ENCODE data around the gene ANKRD44. TPM values are rescaled to one million over a fixed set of nuclear protein-coding genes. Genes with fewer than 3 reads are reported as not detected.

ANKRD44 gene
- total RNA-seq, 1 donor = 29.2 TPM

DNA sequence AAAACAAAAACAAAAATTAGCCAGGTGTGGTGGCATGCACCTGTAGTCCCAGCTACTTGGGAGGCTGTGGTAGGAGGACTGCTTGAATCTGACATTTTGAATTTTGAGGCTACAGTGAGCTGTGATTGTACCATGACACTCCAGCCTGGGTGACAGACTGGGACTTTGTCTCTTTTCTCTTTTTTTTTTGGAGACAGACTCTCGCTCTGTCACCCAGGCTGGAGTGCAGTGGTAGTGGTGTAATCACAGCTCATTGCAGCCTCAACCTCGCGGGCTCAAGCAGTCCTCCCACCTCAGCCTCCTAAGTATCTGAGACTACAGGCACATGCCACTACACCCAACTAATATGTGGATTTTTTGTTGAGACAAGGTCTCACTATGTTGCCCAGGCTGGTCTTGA lies 35.6 kb downstream of the ANKRD44 start:
- H3K4me3 ChIP-seq (ENCODE audit: low read depth, low read length) = no peak overlapping the region
- TF ChIP-seq, protein P1, sequence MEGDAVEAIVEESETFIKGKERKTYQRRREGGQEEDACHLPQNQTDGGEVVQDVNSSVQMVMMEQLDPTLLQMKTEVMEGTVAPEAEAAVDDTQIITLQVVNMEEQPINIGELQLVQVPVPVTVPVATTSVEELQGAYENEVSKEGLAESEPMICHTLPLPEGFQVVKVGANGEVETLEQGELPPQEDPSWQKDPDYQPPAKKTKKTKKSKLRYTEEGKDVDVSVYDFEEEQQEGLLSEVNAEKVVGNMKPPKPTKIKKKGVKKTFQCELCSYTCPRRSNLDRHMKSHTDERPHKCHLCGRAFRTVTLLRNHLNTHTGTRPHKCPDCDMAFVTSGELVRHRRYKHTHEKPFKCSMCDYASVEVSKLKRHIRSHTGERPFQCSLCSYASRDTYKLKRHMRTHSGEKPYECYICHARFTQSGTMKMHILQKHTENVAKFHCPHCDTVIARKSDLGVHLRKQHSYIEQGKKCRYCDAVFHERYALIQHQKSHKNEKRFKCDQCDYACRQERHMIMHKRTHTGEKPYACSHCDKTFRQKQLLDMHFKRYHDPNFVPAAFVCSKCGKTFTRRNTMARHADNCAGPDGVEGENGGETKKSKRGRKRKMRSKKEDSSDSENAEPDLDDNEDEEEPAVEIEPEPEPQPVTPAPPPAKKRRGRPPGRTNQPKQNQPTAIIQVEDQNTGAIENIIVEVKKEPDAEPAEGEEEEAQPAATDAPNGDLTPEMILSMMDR (IDR thresholded peaks at IDR 0.05; ENCODE audit: insufficient read depth, low read length) = no peak
- no peak for DNase-seq (ENCODE audit: low read depth)

DNA sequence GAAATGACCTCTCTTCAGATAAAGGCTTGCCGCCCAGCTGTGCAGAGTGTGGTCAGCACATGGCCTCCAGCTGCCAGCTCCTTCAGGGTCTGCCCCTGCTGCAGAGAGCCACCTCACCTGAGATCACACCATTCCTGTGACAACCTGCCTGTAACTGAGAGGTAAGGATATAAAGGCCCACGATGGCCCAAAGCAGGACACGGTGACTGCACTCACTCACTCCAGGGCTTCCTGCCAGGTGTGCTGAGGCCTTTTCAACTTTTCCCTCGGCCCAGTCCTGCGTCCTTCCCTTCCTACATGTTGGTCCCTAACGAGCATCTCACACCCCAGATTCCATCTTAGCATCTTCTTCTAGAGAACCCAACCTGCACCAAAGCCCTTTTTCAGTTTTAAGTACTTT lies 36.2 kb downstream of the ANKRD44 start:
- TF ChIP-seq, protein P1 (IDR thresholded peaks at IDR 0.05; ENCODE audit: insufficient read depth, low read length) = no peak
- DNase-seq (ENCODE audit: low read depth) = no peak
- H3K4me3 ChIP-seq (ENCODE audit: low read depth, low read length) = no peak overlapping the region

GRCh38 chr2:197273485-197273884 lies 37.1 kb downstream of the ANKRD44 start:
- DNase-seq (ENCODE audit: low read depth) = no peak

DNA sequence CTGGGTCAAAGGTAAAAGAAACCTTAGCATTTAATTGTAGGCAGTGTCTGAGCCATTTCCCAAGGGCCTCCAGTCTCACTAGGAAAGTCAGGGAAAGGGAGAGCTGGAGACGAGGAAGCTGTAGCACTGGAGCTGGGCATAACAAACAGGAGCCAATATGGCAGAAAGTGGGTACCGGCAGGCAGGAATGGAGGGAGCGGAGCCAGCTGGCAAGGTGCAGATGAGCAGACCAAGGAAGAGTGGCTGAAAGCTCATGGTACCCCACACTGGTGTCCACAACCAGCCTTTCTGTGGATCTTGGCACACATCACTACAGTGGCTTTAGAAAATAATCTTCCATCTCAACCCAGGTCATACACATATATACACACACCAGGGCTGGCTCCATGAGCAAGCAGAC lies 40.0 kb downstream of the ANKRD44 start:
- no peak for DNase-seq (ENCODE audit: low read depth)
- no peak overlapping the region for H3K4me3 ChIP-seq (ENCODE audit: low read depth, low read length)
- TF ChIP-seq, protein P1 (IDR thresholded peaks at IDR 0.05; ENCODE audit: insufficient read depth, low read length) = no peak

More at GRCh38 chr2:197273485-197273884, 37.1 kb downstream of the ANKRD44 start:
- no peak overlapping the region for H3K4me3 ChIP-seq (ENCODE audit: low read depth, low read length)
- TF ChIP-seq, protein P1 (IDR thresholded peaks at IDR 0.05; ENCODE audit: insufficient read depth, low read length) = no peak

DNA sequence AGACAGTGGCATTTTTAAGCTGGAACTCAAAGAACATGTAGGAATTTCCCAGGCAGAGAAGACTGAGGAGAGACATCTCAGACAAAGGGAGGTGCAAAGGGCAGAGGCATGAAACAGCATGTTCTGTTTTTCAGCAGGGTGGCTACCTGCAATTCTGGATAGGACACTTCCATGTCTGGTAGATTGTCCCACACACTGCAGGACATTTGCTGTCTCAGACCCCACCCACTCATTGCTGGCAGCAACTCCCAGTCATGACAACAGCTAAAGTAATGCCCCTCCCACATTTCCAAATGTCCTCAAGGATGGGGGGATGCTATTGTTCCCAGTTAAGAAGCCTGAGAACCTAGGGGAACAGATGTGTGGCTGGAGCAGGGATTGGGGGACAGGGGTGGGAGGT lies 40.8 kb downstream of the ANKRD44 start:
- TF ChIP-seq, protein P1 (IDR thresholded peaks at IDR 0.05; ENCODE audit: insufficient read depth, low read length) = no peak
- no peak for DNase-seq (ENCODE audit: low read depth)
- no peak overlapping the region for H3K4me3 ChIP-seq (ENCODE audit: low read depth, low read length)

DNA sequence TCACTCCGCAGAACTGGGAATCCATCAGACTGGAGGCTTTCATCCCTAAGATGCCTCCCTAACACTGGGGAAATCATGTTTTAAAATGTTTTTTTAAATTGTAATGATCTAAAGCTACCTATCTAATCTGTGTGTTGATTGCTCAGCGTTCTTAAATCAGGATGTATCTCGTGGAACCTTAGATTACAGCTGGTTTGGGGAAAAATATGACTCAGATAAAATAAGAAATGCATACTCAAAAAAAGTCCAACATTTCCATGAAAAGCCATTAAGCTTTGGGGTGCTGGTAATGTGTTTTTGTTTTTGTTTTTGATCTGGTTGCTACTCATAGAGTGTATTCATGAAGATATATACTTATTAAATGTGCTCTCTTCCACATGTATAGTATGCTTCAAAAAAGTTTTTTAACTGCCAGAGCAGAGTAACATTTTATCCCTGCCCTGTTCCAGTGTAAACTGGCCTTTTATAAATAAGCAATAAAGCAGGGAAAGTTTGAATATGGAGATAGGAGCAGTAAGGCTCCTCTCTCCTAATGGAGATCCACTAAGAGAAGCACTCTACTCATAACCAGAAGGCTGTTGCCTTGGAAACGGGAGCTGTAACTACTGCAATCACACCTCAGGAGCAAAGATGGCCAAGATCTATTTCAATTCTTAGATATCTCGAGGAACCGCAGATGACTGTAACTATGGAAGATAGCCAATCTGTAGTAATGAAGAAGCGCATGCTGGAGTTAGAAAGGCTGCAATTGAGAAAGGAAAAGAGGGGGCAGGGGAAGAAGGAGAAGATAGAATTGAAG lies 41.6 kb downstream of the ANKRD44 start:
- DNase-seq (ENCODE audit: low read depth) = peak; percentile 80
- TF ChIP-seq, protein P1 (IDR thresholded peaks at IDR 0.05; ENCODE audit: insufficient read depth, low read length) = no peak
- H3K4me3 ChIP-seq (ENCODE audit: low read depth, low read length) = no peak overlapping the region

All from fibroblast of the aortic adventitia (primary cell).